Embryonic facial prominence (tissue), 1 donor: ENCODE data around the gene KDM2B.

Experiments
- DNase-seq: peaks from one replicate; pipeline ENCODE4 v3.0.0-alpha.2; 2016; ENCODE audit errors: extremely low spot score

KDM2B gene

GRCh38 chr12:121430833-121431415 lies 149.9 kb downstream of the KDM2B start:
- no peak for DNase-seq

GRCh38 chr12:121428883-121429282 lies 151.9 kb downstream of the KDM2B start:
- DNase-seq, result no peak

GRCh38 chr12:121427556-121428050 lies 153.2 kb downstream of the KDM2B start:
- no peak for DNase-seq

- DNase-seq, result no peak
Observed at GRCh38 chr12:121424624-121424975, 156.2 kb downstream of the KDM2B start.

- DNase-seq, result no peak
Observed at GRCh38 chr12:121423682-121424623, 156.9 kb downstream of the KDM2B start.

GRCh38 chr12:121423253-121423652 lies 157.6 kb downstream of the KDM2B start:
- no peak for DNase-seq

- DNase-seq, result no peak
Observed at GRCh38 chr12:121420109-121420508, 160.7 kb downstream of the KDM2B start.

GRCh38 chr12:121417847-121418246 lies 163.0 kb downstream of the KDM2B start:
- DNase-seq, result no peak

- no peak for DNase-seq
Observed at GRCh38 chr12:121413917-121414316, 166.9 kb downstream of the KDM2B start.

- no peak for DNase-seq
Observed at GRCh38 chr12:121405211-121405610, 175.6 kb downstream of the KDM2B start.

GRCh38 chr12:121404734-121405133 lies 176.1 kb downstream of the KDM2B start:
- no peak for DNase-seq

GRCh38 chr12:121403721-121404120 lies 177.1 kb downstream of the KDM2B start:
- DNase-seq, result no peak

GRCh38 chr12:121400332-121401139 lies 180.3 kb downstream of the KDM2B start:
- DNase-seq, result no peak

- DNase-seq, result peak; percentile 94
Observed at GRCh38 chr12:121399391-121400331, 181.2 kb downstream of the KDM2B start, which contains the start of gene RNF34. Gene RNF34, plus strand, starts transcription at chr12:121400118. Its CDS starts 95 bp downstream, at chr12:121400213.

GRCh38 chr12:121398355-121398754 lies 182.5 kb downstream of the KDM2B start:
- no peak for DNase-seq

- no peak for DNase-seq
Observed at GRCh38 chr12:121397521-121397920, 183.3 kb downstream of the KDM2B start.

- DNase-seq, result no peak
Observed at GRCh38 chr12:121392325-121392716, 188.5 kb downstream of the KDM2B start.

- DNase-seq, result peak; percentile 9
Observed at GRCh38 chr12:121391619-121392324, 189.1 kb downstream of the KDM2B start.

- no peak for DNase-seq
Observed at GRCh38 chr12:121390856-121391255, 190.0 kb downstream of the KDM2B start.

- no peak for DNase-seq
Observed at GRCh38 chr12:121388421-121388981, 192.3 kb downstream of the KDM2B start.
